ENCODE results near the gene RHBDL1.

Gene RHBDL1

DNA sequence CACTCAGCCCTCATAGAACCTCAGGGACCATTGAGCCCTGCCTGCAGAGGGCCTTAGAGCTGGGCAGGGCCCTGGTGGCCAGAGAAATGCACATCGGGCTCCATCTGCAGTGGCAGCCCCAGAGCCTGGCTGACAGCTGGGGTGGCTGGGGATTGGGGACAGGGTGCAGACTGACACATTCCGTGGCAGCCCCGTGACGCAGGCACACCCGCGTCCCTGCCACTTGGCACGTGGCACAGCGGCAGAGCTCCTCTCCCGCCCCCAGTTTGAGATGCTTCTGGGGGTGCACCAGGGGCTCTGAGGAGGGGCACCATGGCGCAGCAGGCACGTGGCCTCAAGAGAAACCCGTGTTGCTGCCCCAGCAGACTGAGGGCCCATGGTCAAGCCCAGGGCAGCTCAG, 27.9 kb downstream of the RHBDL1 start:
- Histone ChIP-seq H3K4me3 (ENCODE audit: extremely low read depth, insufficient read depth, low read length, poor library complexity, severe bottlenecking) (no peak overlapping the region), H3K9me3 (ENCODE audit: control insufficient read depth, low read length) (no peaks in the 10 kb centered on the region), H3K4me1 (ENCODE audit: control insufficient read depth, insufficient read depth, low read length, poor library complexity, severe bottlenecking) (no peaks in the 10 kb centered on the region), H3K27ac (ENCODE audit: low read depth, low read length, severe bottlenecking) (no peak overlapping the region), H3K36me3 (ENCODE audit: control insufficient read depth, insufficient read depth, low read length) (no peaks in the 10 kb centered on the region)
- 78 to 83% methylated on average over 10 to 12 of the region's 12 CpGs for WGBS, 2 experiments (ENCODE audit: insufficient coverage in 2 of 2)

DNA sequence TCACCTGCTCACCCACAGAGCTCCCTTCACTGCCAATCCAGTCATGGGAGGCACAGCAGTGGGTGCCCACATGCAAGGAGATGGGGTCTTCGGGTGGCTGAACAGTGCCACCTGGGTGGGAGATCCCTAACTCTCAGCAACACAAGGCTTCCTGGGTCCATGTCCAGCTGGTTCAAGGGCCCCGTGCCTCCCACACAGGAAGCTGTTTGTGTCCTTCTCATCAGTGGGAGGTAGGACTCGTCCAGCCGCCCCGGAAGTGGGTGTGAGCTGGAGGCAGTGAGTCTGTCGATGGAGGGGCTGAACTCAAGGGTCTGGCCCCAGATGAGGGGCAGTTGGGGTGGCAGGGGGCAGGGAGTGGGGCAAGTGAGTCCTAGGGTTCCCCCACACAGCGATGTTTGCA, 28.6 kb downstream of the RHBDL1 start:
- Histone ChIP-seq H3K27ac (ENCODE audit: low read depth, low read length, severe bottlenecking) (no peak overlapping the region), H3K4me1 (ENCODE audit: control insufficient read depth, insufficient read depth, low read length, poor library complexity, severe bottlenecking) (no peaks in the 10 kb centered on the region), H3K9me3 (ENCODE audit: control insufficient read depth, low read length) (no peaks in the 10 kb centered on the region), H3K4me3 (ENCODE audit: extremely low read depth, insufficient read depth, low read length, poor library complexity, severe bottlenecking) (no peak overlapping the region), H3K36me3 (ENCODE audit: control insufficient read depth, insufficient read depth, low read length) (no peaks in the 10 kb centered on the region)
- WGBS, 2 experiments (ENCODE audit: insufficient coverage in 2 of 2), result 64 to 86% methylated on average over 2 to 7 of the region's 7 CpGs

DNA sequence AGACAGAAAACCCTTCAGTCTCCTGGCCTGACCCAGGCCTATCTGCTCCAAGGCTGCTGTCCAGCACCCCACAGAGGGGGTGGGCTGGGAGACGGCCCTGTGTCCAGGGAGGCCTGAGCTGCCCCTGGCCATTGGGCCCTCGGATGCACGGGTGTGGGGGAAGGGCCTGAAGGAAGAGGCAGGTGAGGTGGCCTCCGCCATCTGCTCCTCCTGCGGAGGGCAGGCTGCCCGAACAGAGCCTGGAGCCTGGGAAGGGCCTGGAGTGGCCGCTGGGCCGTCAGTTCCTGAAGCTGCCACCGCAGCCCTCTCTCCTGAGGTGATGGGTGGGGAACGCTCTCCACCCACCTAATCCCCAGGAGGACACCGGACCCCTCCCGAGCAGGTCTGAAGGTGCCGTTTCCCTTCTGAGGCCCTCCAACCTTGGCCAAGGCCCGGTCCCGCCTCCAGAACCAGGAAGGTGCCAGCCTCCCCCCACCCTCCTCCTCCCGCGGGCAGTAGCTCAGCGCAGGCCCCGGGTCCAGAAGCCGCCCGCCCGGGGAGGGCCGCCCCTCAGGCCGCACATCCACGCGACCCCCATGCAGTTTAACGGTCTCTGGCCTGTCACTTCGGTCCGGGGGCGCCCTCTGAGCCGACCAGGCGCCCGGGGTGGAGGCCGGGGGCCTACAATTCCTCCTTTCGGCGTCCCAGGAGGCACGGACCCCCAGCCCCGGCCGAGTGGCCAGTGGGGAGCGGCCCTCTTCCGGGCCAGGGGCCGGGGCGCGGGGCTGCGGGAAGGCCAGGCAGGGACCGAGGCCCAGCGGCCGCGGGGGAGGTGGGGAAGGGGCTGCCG, 29.3 kb downstream of the RHBDL1 start:
- Histone ChIP-seq H3K4me1 (ENCODE audit: control insufficient read depth, insufficient read depth, low read length, poor library complexity, severe bottlenecking) (peaks cover 1% of the 10 kb centered on the region), H3K36me3 (ENCODE audit: control insufficient read depth, insufficient read depth, low read length) (no peaks in the 10 kb centered on the region), H3K27ac (ENCODE audit: low read depth, low read length, severe bottlenecking) (no peak overlapping the region), H3K4me3 (ENCODE audit: extremely low read depth, insufficient read depth, low read length, poor library complexity, severe bottlenecking) (peak overlapping the region; percentile 12), H3K9me3 (ENCODE audit: control insufficient read depth, low read length) (no peaks in the 10 kb centered on the region)
- WGBS, 2 experiments (ENCODE audit: insufficient coverage in 2 of 2), result 20 to 25% methylated on average over 39 to 47 of the region's 50 CpGs

- 1% methylated on average over 31 to 60 of the region's 115 CpGs for WGBS, 2 experiments (ENCODE audit: insufficient coverage in 2 of 2)
- Histone ChIP-seq H3K27ac (ENCODE audit: low read depth, low read length, severe bottlenecking) (no peak within 1 kb of the TSS), H3K4me1 (ENCODE audit: control insufficient read depth, insufficient read depth, low read length, poor library complexity, severe bottlenecking) (peaks cover 9% of the 10 kb centered on the region), H3K36me3 (ENCODE audit: control insufficient read depth, insufficient read depth, low read length) (no peaks in the 10 kb centered on the region), H3K9me3 (ENCODE audit: control insufficient read depth, low read length) (no peaks in the 10 kb centered on the region), H3K4me3 (ENCODE audit: extremely low read depth, insufficient read depth, low read length, poor library complexity, severe bottlenecking) (peak within 1 kb of the TSS; percentile 14)
These were observed 30.1 kb downstream of the RHBDL1 start, which contains the start of gene FBXL16 for GRCh38 chr16:705431-706188. Gene FBXL16 (minus strand): TSS chr16:705801. CDS start chr16:697405, 8,396 bp downstream.

- 6 to 8% methylated on average over 28 to 45 of the region's 49 CpGs for WGBS, 2 experiments (ENCODE audit: insufficient coverage in 2 of 2)
- H3K9me3 ChIP-seq (ENCODE audit: control insufficient read depth, low read length), result no peaks in the 10 kb centered on the region
- peaks cover 11% of the 10 kb centered on the region for H3K4me1 ChIP-seq (ENCODE audit: control insufficient read depth, insufficient read depth, low read length, poor library complexity, severe bottlenecking)
- no peak overlapping the region for H3K27ac ChIP-seq (ENCODE audit: low read depth, low read length, severe bottlenecking)
- H3K36me3 ChIP-seq (ENCODE audit: control insufficient read depth, insufficient read depth, low read length), result no peaks in the 10 kb centered on the region
- H3K4me3 ChIP-seq (ENCODE audit: extremely low read depth, insufficient read depth, low read length, poor library complexity, severe bottlenecking), result no peak overlapping the region
These were observed 31.0 kb downstream of the RHBDL1 start for GRCh38 chr16:706189-707061.

GRCh38 chr16:707062-707538, 31.6 kb downstream of the RHBDL1 start:
- Histone ChIP-seq H3K4me1 (ENCODE audit: control insufficient read depth, insufficient read depth, low read length, poor library complexity, severe bottlenecking) (peaks cover 11% of the 10 kb centered on the region), H3K9me3 (ENCODE audit: control insufficient read depth, low read length) (no peaks in the 10 kb centered on the region), H3K4me3 (ENCODE audit: extremely low read depth, insufficient read depth, low read length, poor library complexity, severe bottlenecking) (no peak overlapping the region), H3K36me3 (ENCODE audit: control insufficient read depth, insufficient read depth, low read length) (no peaks in the 10 kb centered on the region), H3K27ac (ENCODE audit: low read depth, low read length, severe bottlenecking) (no peak overlapping the region)
- WGBS, 2 experiments (ENCODE audit: insufficient coverage in 2 of 2), result 36 to 46% methylated on average over 12 to 14 of the region's 14 CpGs

GRCh38 chr16:708019-708418, 32.5 kb downstream of the RHBDL1 start:
- no peak overlapping the region for H3K4me3 ChIP-seq (ENCODE audit: extremely low read depth, insufficient read depth, low read length, poor library complexity, severe bottlenecking)
- WGBS, 2 experiments (ENCODE audit: insufficient coverage in 2 of 2), result 49 to 56% methylated on average over 3 of the region's 3 CpGs
- H3K27ac ChIP-seq (ENCODE audit: low read depth, low read length, severe bottlenecking), result no peak overlapping the region
- H3K36me3 ChIP-seq (ENCODE audit: control insufficient read depth, insufficient read depth, low read length), result no peaks in the 10 kb centered on the region
- no peaks in the 10 kb centered on the region for H3K9me3 ChIP-seq (ENCODE audit: control insufficient read depth, low read length)
- peaks cover 11% of the 10 kb centered on the region for H3K4me1 ChIP-seq (ENCODE audit: control insufficient read depth, insufficient read depth, low read length, poor library complexity, severe bottlenecking)

- Histone ChIP-seq H3K27ac (ENCODE audit: low read depth, low read length, severe bottlenecking) (no peak overlapping the region), H3K36me3 (ENCODE audit: control insufficient read depth, insufficient read depth, low read length) (no peaks in the 10 kb centered on the region), H3K9me3 (ENCODE audit: control insufficient read depth, low read length) (no peaks in the 10 kb centered on the region), H3K4me3 (ENCODE audit: extremely low read depth, insufficient read depth, low read length, poor library complexity, severe bottlenecking) (no peak overlapping the region), H3K4me1 (ENCODE audit: control insufficient read depth, insufficient read depth, low read length, poor library complexity, severe bottlenecking) (peaks cover 11% of the 10 kb centered on the region)
- WGBS, 2 experiments (ENCODE audit: insufficient coverage in 2 of 2), result 73 to 78% methylated on average over 2 of the region's 4 CpGs
These were observed 33.5 kb downstream of the RHBDL1 start for GRCh38 chr16:708959-709358.

- H3K9me3 ChIP-seq (ENCODE audit: control insufficient read depth, low read length), result no peaks in the 10 kb centered on the region
- WGBS, 2 experiments (ENCODE audit: insufficient coverage in 2 of 2), result 35 to 40% methylated on average over 20 to 29 of the region's 30 CpGs
- H3K36me3 ChIP-seq (ENCODE audit: control insufficient read depth, insufficient read depth, low read length), result no peaks in the 10 kb centered on the region
- H3K27ac ChIP-seq (ENCODE audit: low read depth, low read length, severe bottlenecking), result peak overlapping the region; percentile 79
- peaks cover 11% of the 10 kb centered on the region for H3K4me1 ChIP-seq (ENCODE audit: control insufficient read depth, insufficient read depth, low read length, poor library complexity, severe bottlenecking)
- no peak overlapping the region for H3K4me3 ChIP-seq (ENCODE audit: extremely low read depth, insufficient read depth, low read length, poor library complexity, severe bottlenecking)
These were observed 34.4 kb downstream of the RHBDL1 start for GRCh38 chr16:709566-710499.
